ENCODE data around the gene CBFA2T3.

Gene CBFA2T3

DNA sequence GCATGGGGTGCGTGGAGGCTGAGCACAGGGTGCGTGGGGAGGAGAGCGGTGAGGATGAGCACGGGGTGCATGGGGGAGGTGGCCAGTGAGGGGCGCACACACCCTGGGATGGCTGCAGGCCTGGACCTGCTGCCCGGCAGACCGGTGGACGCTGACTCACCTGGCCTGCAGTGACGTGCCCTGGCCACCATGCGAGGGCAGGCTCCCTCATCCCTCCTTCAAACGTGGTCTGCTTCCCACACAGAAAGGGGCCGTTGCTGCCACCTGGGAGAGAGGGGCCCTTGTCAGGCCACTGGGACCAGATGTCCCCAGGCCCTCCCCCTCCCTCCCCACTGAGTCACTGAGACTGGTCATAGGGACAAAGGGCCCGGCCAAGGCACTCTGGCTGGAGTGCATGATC is 145.2 kb downstream of the CBFA2T3 start:
- TF ChIP-seq, protein P1, sequence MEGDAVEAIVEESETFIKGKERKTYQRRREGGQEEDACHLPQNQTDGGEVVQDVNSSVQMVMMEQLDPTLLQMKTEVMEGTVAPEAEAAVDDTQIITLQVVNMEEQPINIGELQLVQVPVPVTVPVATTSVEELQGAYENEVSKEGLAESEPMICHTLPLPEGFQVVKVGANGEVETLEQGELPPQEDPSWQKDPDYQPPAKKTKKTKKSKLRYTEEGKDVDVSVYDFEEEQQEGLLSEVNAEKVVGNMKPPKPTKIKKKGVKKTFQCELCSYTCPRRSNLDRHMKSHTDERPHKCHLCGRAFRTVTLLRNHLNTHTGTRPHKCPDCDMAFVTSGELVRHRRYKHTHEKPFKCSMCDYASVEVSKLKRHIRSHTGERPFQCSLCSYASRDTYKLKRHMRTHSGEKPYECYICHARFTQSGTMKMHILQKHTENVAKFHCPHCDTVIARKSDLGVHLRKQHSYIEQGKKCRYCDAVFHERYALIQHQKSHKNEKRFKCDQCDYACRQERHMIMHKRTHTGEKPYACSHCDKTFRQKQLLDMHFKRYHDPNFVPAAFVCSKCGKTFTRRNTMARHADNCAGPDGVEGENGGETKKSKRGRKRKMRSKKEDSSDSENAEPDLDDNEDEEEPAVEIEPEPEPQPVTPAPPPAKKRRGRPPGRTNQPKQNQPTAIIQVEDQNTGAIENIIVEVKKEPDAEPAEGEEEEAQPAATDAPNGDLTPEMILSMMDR (conservative IDR thresholded peaks at IDR 0.05; ENCODE audit: control insufficient read depth, insufficient read depth, low read depth, low read length) = no peak
- DNase-seq (ENCODE audit: low read depth) = no peak
- H3K4me3 ChIP-seq (ENCODE audit: control insufficient read depth, low read depth, low read length) = no peak overlapping the region

DNA sequence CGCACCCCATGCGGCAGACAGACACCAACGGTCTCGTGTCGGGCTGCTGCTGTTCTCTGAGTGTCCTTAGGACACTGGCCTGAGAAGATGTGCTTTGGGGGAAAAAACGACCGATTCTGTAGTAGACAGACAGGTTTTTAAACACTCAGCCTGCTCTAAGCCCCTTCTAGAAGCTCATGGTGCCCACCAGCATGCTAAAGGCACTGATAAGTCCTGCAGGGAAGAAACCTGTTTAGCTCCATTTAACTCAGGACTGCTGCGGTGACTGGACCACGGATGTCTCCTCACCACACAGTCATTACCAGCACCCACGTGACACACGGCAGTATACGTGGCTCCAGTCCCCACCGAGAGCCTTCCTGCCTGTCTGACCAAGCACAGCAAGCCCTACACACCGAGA is 146.2 kb downstream of the CBFA2T3 start:
- no peak for DNase-seq (ENCODE audit: low read depth)
- TF ChIP-seq, protein P1 (conservative IDR thresholded peaks at IDR 0.05; ENCODE audit: control insufficient read depth, insufficient read depth, low read depth, low read length) = no peak
- H3K4me3 ChIP-seq (ENCODE audit: control insufficient read depth, low read depth, low read length) = no peak overlapping the region

DNA sequence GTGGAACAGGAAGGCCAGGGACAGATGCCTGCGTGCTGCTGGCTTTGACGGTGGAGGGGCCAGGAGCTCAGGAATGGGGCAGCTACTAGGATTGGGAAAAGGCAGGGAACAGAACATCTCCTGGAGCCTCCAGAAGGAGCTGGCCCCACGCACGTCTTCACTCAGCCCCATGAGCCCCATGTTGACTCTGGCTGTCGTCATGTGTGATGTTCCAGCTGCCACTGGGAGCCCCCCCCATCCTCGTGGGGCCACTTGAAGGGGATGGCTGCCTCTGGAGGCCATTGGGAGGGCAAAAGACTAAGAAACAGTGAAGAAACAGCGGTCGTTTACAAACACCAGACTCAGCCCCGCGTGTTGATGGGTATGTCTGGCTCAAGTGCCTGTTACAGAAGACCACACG is 146.7 kb downstream of the CBFA2T3 start:
- TF ChIP-seq, protein P1 (conservative IDR thresholded peaks at IDR 0.05; ENCODE audit: control insufficient read depth, insufficient read depth, low read depth, low read length) = no peak
- DNase-seq (ENCODE audit: low read depth) = no peak
- H3K4me3 ChIP-seq (ENCODE audit: control insufficient read depth, low read depth, low read length) = no peak overlapping the region

DNA sequence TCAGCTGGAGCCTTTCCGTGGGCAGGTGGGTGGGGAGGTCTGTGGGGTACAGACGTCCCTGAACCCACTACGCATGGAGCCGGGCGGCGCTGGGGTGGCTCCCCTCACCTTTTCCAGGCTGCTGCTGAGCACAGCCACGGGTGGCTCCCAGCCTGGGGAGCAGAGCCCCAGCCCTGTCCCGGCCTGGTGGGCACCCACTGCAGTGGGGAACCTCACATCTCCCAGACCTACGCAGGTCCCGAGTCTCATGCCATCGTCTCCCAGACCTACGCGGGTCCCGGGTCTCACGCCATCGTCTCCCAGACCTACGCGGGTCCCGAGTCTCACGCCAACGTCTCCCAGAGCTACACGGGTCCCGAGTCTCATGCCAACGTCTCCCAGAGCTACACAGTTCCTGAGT is 148.3 kb downstream of the CBFA2T3 start:
- TF ChIP-seq, protein P1 (conservative IDR thresholded peaks at IDR 0.05; ENCODE audit: control insufficient read depth, insufficient read depth, low read depth, low read length) = no peak
- DNase-seq (ENCODE audit: low read depth) = no peak

DNA sequence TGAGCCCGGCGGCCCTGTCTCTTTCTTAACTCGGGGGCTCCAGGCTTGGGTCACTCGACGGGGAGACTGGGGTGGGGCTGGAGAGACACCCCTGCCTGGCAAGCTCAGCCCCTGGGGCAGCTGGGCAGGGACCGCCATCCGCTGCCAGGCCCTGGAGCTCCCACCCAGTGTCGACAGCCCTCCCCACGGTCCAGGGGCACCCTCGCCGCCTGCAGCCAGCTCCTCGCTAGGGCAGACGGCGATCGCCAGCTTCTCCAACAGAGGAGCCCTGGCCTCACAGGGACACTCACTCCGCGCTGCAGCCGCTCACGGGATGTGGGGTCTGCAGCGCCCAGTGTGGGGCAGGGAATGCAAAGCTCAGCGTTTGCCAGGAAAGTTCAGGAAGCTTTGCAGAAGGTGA is 149.3 kb downstream of the CBFA2T3 start:
- DNase-seq (ENCODE audit: low read depth) = no peak
- TF ChIP-seq, protein P1 (conservative IDR thresholded peaks at IDR 0.05; ENCODE audit: control insufficient read depth, insufficient read depth, low read depth, low read length) = no peak
- H3K4me3 ChIP-seq (ENCODE audit: control insufficient read depth, low read depth, low read length) = no peak overlapping the region

More for the DNA sequence above, 148.3 kb downstream of the CBFA2T3 start:
- H3K4me3 ChIP-seq (ENCODE audit: control insufficient read depth, low read depth, low read length) = no peak overlapping the region

DNA sequence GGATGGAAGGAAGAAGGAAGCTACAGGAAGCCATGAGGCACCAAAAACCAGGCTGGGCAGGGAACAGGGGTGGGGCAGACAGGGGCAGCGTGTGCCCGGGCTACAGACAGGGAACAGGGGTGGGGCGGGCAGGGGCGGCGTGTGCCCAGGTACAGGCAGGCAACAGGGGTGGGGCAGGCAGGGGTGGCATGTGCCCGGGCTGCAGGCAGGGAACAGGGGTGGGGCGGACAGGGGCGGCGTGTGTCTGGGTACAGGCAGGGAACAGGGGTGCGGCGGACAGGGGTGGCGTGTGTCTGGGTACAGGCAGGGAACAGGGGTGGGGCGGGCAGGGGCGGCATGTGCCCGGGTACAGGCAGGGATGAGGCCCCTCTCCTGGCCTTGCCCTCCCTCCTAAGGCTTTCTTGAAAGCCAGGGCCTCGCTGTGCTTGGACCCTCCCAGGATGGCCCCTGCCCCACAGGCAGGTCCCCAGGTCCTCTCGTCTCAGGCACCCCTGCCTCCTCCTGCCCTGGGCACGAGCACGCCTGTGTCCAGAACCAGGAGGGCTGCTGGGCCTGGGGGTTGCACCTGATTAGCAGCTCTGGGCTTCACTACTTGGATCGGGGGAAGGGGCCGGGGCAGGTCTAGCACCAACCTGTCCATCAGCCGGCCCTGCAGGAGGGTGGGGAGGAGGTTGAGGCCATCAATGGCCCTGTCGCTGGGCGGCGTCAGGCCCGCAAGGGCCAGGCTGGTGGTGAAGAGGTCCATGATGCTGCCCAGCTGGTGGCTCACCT is 150.8 kb downstream of the CBFA2T3 start:
- DNase-seq (ENCODE audit: low read depth) = no peak
- H3K4me3 ChIP-seq (ENCODE audit: control insufficient read depth, low read depth, low read length) = no peak overlapping the region
- TF ChIP-seq, protein P1 (conservative IDR thresholded peaks at IDR 0.05; ENCODE audit: control insufficient read depth, insufficient read depth, low read depth, low read length) = no peak
